Tibial artery (tissue), 4 donors: ENCODE results near the gene HPCAL1.

Experiments
- DNase-seq, 2 donors: peaks; one replicate each; pipeline ENCODE4 v3.0.0-alpha.2; 2019
- H3K27ac ChIP-seq, 2 donors: fragments of 200-600 bp; sonication (generic) in 1 of 2; 1 replicate in 1 of 2; 2 replicates in 1 of 2; pipeline ENCODE4 v1.5.1; 2018 to 2019; ENCODE audit warnings: mild to moderate bottlenecking in 1 of 2
- H3K27me3 ChIP-seq, 2 donors: fragments of 200-600 bp; sonication (generic) in 1 of 2; one replicate each; pipeline versions ENCODE4 v1.5.1 to v1.6.0; 2016 to 2019
- H3K36me3 ChIP-seq, 3 donors: fragments of 200-600 bp; sonication (generic) in 2 of 3; one replicate each; pipeline ENCODE4 v1.5.1; 2016 to 2019; ENCODE audit warnings: mild to moderate bottlenecking in 2 of 3
- H3K4me1 ChIP-seq, 4 donors: fragments of 200-600 bp; sonication (generic) in 2 of 4; 1 replicate in 3 of 4; 2 replicates in 1 of 4; pipeline ENCODE4 v1.5.1; 2016 to 2019
- H3K4me3 ChIP-seq, 2 donors: fragments of 200-600 bp; sonication (generic) in 1 of 2; 1 replicate in 1 of 2; 2 replicates in 1 of 2; pipeline ENCODE4 v1.5.1; 2018 to 2019; ENCODE audit warnings: mild to moderate bottlenecking in 2 of 2
- H3K9me3 ChIP-seq, 3 donors: fragments of 200-600 bp; sonication (generic) in 1 of 3; one replicate each; pipeline ENCODE4 v1.5.1; 2016 to 2019
- intact Hi-C: fragments of 100-400 bp; cut with DNase I; formaldehyde crosslinking; loops from one replicate; pipeline ENCODE4 v1.15.0; 2023; ENCODE audit warnings: low total_unique reads
- TF ChIP-seq, protein P1 (sequence below), 2 experiments: fragments of 200-600 bp in 1 of 2; fragments of 450-650 bp in 1 of 2; IDR thresholded peaks; one replicate each; pipeline ENCODE4 v1.5.1; 2017 to 2019; ENCODE audit warnings: antibody characterized with exemption in 2 of 2, mild to moderate bottlenecking in 1 of 2, moderate library complexity in 1 of 2

HPCAL1 gene

DNA sequence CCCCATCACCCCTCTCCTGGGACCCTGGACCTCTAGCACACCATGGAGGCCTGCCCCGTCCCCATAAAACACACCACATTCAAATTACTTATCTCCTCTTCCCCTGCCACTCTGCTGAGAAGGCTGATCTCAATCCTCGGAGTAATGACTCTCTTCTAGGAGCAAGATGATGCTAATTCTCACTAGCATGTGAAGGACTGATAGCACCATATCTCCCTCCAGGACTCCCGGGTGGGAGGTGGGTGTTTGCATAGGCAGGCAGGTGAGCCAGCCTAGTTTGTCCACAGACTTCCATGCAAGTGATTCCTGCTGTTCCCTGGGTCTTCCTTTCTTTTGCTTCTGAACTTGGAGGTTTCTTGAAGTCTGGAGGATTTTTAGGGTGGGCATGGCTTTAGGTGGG lies 40.5 kb downstream of the HPCAL1 start:
- Histone ChIP-seq H3K36me3 (no peaks in the 10 kb centered on the region), H3K27ac (no peak overlapping the region), H3K27me3 (no peaks in the 10 kb centered on the region), H3K4me3 (no peak overlapping the region), H3K9me3 (no peaks in the 10 kb centered on the region), H3K4me1 (peaks cover 0 to 4% (median 0%) of the 10 kb centered on the region in 4 donors)
- TF ChIP-seq, protein P1, sequence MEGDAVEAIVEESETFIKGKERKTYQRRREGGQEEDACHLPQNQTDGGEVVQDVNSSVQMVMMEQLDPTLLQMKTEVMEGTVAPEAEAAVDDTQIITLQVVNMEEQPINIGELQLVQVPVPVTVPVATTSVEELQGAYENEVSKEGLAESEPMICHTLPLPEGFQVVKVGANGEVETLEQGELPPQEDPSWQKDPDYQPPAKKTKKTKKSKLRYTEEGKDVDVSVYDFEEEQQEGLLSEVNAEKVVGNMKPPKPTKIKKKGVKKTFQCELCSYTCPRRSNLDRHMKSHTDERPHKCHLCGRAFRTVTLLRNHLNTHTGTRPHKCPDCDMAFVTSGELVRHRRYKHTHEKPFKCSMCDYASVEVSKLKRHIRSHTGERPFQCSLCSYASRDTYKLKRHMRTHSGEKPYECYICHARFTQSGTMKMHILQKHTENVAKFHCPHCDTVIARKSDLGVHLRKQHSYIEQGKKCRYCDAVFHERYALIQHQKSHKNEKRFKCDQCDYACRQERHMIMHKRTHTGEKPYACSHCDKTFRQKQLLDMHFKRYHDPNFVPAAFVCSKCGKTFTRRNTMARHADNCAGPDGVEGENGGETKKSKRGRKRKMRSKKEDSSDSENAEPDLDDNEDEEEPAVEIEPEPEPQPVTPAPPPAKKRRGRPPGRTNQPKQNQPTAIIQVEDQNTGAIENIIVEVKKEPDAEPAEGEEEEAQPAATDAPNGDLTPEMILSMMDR (IDR thresholded peaks at IDR 0.05) = no peak
- no peak for DNase-seq
- intact Hi-C loops = no loop called here

DNA sequence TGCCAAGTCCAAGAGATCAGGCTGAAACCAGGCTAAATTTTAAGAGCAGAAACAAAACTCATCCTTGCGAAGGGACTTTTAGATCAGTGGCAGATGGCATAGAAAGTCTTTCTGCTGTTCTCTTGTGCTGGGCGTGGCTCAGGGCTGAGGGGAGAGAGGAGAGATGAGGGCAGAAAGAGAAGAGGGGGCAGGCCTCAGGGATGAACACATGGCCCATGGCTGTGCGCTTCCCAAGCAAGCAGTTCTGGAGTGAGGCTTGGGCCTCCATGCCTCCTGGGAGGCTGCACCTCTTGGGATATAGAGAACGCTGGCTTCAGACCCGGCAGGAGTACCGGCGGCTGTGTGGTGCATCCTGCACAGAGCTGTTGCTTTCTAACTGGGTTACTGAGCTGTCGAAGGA lies 41.0 kb downstream of the HPCAL1 start:
- Histone ChIP-seq H3K27ac (no peak overlapping the region), H3K4me1 (peaks cover 0 to 8% (median under 1%) of the 10 kb centered on the region in 4 donors), H3K27me3 (no peaks in the 10 kb centered on the region), H3K4me3 (no peak overlapping the region), H3K9me3 (no peaks in the 10 kb centered on the region), H3K36me3 (no peaks in the 10 kb centered on the region)
- TF ChIP-seq, protein P1 (IDR thresholded peaks at IDR 0.05) = no peak
- intact Hi-C loops = loop anchor here (2.0 kb wide), 1 partner anchor 17 kb away; no protein-coding TSS in a partner anchor
- no peak for DNase-seq

DNA sequence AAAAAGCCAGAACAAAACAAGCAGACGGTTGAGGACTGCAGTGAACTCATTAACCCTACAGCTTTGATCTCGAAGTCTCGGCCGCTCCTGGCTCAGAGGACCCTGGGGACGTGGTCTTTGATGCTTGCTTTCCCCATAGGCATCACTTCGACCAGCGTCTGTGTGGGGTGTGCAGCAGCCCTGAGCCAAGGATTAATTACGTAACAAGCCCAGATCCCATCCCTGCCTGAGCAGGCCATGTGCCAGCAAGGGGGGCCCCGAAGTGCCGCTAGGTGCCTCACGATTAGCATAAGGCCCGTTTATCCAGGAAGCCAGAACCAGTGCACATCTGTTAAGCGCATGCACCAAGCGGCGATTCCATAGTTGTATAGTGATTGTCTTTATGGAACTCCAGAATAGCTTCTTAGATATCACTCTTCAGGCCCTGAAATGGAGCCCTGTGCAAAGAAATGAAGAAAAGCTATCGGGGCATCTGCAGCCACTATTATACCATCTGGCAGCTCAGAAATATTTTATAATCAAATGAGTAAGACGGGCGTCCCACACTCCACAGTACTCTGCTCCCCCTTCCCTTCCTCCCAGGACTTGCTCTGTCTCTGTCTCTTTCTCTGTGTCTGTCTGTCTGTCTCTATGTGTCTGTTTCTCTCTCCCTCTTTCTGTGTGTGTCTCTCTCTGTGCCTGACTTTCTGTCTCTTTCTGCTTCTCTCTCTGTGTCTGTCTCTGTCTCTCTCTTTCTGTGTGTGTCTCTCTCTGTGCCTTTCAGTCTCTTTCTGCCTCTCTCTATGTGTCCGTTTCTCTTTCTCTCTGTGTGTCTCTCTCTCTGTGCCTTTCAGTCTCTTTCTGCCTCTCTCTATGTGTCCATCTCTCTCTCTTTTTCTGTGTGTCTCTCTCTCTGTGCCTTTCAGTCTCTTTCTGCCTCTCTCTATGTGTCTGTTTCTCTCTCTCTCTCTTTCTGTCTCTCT lies 41.7 kb downstream of the HPCAL1 start:
- H3K4me1 ChIP-seq = peaks cover 0 to 13% (median 2%) of the 10 kb centered on the region in 4 donors
- intact Hi-C loops = loop anchor here (2.0 kb wide), 1 partner anchor 18 kb away; no protein-coding TSS in a partner anchor
- no peaks in the 10 kb centered on the region for H3K27me3 ChIP-seq
- no peak for DNase-seq
- no peak overlapping the region for H3K4me3 ChIP-seq
- H3K9me3 ChIP-seq = no peaks in the 10 kb centered on the region
- TF ChIP-seq, protein P1 (IDR thresholded peaks at IDR 0.05) = no peak
- no peak overlapping the region for H3K27ac ChIP-seq
- no peaks in the 10 kb centered on the region for H3K36me3 ChIP-seq

DNA sequence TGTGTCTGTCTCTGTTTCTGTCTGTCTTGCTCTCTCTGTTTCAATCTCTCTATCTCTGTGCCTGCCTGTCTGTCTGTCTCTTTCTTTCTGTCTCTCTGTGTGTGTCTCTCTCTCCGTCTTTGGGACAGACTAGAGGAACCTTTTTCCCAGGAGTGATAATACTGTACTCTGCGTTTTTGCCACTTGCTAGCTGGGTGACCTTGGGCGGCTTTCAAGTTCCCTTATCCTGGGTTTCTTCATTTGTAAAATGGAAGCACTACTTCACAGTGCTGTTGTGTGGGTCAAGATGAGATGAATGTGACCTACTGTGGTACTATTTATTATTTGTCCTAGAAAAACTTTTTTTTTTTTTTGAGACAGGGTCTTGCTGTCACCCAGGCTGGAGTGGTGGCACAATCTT lies 42.4 kb downstream of the HPCAL1 start:
- Histone ChIP-seq H3K4me1 (peaks cover 0 to 13% (median 2%) of the 10 kb centered on the region in 4 donors), H3K9me3 (no peaks in the 10 kb centered on the region), H3K27me3 (no peaks in the 10 kb centered on the region), H3K36me3 (no peaks in the 10 kb centered on the region), H3K4me3 (no peak overlapping the region), H3K27ac (no peak overlapping the region)
- TF ChIP-seq, protein P1 (IDR thresholded peaks at IDR 0.05) = no peak
- no peak for DNase-seq
- intact Hi-C loops = loop anchor here (2.0 kb wide), 1 partner anchor 18 kb away; no protein-coding TSS in a partner anchor

DNA sequence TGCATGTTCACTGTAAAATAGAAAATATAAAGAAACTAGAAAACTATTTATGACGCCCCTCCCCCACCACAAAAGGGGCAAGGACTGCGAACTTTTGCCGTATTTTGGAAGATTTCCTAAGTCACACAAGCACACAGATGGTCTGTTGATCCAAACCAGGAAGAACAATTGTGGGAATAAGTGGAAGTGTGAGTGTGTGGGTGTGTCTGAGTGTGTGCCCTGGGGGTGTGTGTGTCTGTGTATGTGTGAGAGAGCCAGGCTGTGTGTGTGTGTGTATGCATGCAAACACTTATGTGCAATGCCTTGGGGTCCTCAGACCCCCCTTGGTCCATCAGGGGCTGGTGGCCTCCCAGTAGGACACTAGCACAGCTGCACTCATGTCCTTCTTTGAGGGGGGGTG lies 43.1 kb downstream of the HPCAL1 start:
- DNase-seq = no peak
- H3K9me3 ChIP-seq = no peaks in the 10 kb centered on the region
- TF ChIP-seq, protein P1 (IDR thresholded peaks at IDR 0.05) = no peak
- no peak overlapping the region for H3K27ac ChIP-seq
- peaks cover 0 to 13% (median 2%) of the 10 kb centered on the region in 4 donors for H3K4me1 ChIP-seq
- no peaks in the 10 kb centered on the region for H3K36me3 ChIP-seq
- intact Hi-C loops = loop anchor here (2.0 kb wide), 1 partner anchor 19 kb away; no protein-coding TSS in a partner anchor
- H3K4me3 ChIP-seq = no peak overlapping the region
- H3K27me3 ChIP-seq = no peaks in the 10 kb centered on the region
